ENCODE results near the gene NCOR2.

Gene NCOR2

GRCh38 chr12:124544311-124544970, 23.0 kb downstream of the NCOR2 start:
- DNase-seq (ENCODE audit: low read depth in 2 of 3, low spot score in 1 of 3), result no peak

GRCh38 chr12:124543590-124544310, 23.7 kb downstream of the NCOR2 start:
- DNase-seq (ENCODE audit: low read depth in 2 of 3, low spot score in 1 of 3), result no peak

DNA sequence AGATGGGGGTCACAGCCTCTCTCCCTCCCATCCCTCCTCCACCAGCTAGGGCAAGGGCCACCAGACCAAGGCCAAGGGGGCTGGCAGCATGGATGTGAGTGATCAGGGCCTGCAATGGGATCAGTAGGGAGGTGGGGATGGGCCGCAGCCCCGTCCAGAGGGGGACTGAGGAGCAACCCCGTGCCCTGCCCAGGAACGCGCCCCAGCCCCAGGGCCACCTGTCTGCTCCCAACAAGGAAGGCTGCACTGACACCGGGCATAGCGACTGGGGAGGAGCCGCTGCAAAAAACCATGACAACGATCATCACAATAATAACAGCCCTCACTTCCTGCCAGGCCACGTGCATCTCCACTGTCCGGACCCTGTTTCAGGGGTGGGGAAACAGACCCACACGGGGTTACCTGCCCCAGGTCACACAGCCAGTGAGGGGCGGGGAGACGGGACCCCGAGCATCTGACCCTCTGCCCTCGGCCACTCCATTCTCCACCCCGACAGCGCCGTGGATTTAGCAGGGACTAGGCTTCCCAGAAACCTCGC, 24.3 kb downstream of the NCOR2 start:
- DNase-seq (ENCODE audit: low read depth in 2 of 3, low spot score in 1 of 3), result no peak

- no peak for DNase-seq (ENCODE audit: low read depth in 2 of 3, low spot score in 1 of 3)
These were observed 25.1 kb downstream of the NCOR2 start for GRCh38 chr12:124542021-124542949.

DNA sequence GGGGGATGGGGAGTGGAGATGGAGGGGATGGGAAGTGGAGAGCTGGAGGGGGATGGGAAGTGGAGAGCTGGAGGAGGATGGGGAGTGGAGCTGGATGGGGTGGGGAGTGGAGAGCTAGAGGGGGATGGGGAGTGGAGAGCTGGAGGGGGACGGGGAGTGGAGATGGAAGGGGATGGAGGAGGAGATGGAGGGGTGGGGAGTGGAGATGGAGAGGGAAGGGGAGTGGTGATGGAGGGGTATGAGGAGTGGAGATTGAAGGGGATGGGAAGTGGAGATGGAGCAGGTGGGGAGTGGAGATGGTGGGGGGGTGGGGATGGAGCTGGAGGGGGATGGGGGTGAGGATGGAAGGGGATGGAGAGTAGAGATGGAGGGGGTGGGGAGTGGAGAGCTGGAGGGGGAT, 26.1 kb downstream of the NCOR2 start:
- no peak for DNase-seq (ENCODE audit: low read depth in 2 of 3, low spot score in 1 of 3)

GRCh38 chr12:124539084-124540041, 28.0 kb downstream of the NCOR2 start:
- DNase-seq (ENCODE audit: low read depth in 2 of 3, low spot score in 1 of 3), result no peak

DNA sequence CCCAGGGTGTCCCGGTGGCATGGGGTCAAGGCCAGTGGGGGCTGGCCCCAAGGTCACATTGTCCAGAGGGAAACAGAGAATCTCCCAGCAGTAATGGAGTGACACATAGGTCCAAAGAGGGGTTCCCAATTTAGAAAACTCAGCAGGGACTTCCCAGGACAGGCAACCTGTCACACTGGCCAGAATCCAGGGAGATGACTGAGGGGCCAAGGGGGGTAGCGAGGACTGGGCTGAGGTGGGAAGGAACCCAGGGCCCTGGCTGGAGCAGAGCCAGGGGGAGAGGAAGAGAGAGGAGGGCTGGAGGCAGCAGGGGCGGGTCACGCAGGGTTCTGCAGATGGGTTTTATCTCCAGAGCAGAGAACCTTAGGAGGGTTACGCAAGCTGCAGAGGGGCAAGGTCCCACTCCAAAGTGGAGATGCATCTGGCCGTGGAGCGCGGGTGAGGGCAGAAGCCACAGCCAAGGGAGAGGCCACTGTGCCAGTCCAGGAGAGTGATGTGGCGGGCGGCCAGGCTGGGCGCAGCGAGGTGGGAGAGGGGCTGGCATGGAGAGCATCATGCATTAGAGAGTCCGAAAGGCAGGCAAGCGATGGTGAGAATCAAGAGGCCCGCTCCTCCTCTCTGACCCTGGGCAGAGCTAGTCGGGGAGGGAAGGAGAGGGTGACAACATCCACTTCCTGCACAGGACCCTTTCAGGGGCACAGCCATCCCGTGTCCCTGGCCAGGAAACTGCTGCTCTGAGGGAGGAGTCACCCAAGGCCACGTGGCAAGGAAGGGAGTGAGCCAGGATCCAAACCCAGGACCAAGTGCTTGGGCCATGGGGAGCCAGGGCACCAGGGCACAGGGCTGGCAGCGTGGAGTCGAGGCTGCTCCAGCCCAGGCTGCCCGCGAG, 29.0 kb downstream of the NCOR2 start:
- no peak for DNase-seq (ENCODE audit: low read depth in 2 of 3, low spot score in 1 of 3)

DNA sequence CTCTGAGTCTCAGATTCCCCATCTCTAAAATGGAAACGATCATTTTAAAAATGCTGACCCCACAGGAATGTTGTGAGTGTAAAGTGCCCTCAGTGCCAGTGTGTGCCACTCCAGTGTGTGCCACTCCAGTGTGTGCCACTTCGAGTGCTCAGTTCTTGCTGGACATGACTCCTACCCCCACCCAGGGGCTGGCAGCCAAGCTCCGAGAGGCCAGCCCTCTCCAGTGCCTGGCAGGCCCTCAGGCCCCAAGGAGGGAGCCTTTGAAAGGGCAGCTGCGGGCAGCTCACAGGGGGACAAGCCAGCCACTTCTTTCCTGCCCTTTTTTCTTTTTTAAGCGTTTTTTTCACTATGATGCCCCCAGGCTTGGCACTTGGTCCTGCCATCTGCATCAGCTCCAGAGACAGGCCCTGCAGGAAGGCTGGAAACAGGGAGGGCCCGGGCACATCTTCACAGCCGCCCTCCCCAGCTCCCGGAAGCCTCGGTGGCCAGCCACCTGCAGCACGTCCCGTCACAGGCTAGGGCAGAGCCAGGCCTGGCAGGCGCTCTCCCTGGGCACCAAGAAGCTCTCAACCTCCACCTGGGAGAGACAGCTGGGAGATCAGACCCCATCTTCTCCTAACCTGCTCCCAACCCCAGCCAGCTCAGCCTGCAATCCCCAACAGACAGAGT, 29.8 kb downstream of the NCOR2 start:
- no peak for DNase-seq (ENCODE audit: low read depth in 2 of 3, low spot score in 1 of 3)

DNA sequence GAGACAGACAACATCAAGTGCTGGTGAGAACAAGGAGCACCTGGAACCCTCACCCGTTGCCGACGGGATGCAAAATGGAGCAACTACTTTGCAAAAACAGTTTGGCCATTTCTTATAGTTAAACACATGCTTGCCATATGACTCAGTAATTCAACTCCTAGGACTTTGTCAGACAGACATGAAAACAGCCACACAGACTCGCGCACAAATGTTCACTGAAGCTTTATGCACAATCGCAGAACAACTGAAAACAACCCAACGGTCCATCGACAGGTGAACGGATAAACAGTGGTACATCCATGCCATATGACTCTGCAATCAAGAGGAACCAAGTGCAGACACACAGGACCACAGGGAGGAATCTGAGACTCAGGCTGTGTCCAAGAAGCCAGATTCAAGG, 30.8 kb downstream of the NCOR2 start:
- no peak for DNase-seq (ENCODE audit: low read depth in 2 of 3, low spot score in 1 of 3)

- DNase-seq (ENCODE audit: low read depth in 2 of 3, low spot score in 1 of 3), result no peak
These were observed 32.4 kb downstream of the NCOR2 start for GRCh38 chr12:124534776-124535740.

DNA sequence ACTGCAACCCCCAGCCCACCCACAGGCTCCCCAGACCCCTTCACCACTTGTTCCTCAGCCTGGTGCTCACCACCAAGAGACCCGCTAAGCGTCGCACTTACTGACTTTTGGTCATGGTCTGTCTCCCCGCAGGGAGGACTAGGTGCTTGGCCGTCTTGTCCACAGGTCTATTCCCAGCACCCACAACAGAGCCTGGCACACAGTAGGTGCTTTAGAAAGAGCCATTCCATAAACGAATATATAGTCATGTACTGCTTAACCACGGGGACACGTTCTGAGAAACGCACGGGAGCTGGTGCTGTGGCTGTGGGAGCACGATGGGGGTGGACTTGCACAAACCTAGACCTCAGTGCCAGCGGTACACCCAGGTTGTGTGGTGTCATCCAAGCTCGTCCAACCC, 34.0 kb downstream of the NCOR2 start:
- DNase-seq (ENCODE audit: low read depth in 2 of 3, low spot score in 1 of 3), result no peak

GRCh38 chr12:124532967-124533366, 34.4 kb downstream of the NCOR2 start:
- no peak for DNase-seq (ENCODE audit: low read depth in 2 of 3, low spot score in 1 of 3)

GRCh38 chr12:124532331-124532750, 35.1 kb downstream of the NCOR2 start:
- no peak for DNase-seq (ENCODE audit: low read depth in 2 of 3, low spot score in 1 of 3)

DNA sequence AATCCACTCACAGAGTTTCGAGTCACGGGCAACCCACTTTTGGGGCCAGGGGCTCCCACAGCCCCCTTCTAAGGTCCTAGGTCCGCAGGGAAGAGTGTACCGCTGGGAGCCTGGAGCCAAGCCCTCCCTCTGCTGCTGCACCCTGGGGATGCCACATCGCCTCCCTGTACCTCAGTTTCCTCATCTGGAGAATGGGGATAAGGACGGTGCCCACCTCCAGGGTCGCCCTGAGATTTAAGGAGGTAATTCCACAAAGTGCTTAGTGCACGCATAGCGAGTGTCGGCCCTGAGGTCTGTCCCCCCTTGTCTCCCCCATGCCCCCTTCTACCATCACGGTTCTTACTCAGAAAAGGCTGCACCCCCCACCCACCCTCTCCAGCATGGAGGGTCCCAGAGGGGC, 35.5 kb downstream of the NCOR2 start:
- no peak for DNase-seq (ENCODE audit: low read depth in 2 of 3, low spot score in 1 of 3)

- no peak for DNase-seq (ENCODE audit: low read depth in 2 of 3, low spot score in 1 of 3)
These were observed 36.1 kb downstream of the NCOR2 start for GRCh38 chr12:124531281-124531745.

DNA sequence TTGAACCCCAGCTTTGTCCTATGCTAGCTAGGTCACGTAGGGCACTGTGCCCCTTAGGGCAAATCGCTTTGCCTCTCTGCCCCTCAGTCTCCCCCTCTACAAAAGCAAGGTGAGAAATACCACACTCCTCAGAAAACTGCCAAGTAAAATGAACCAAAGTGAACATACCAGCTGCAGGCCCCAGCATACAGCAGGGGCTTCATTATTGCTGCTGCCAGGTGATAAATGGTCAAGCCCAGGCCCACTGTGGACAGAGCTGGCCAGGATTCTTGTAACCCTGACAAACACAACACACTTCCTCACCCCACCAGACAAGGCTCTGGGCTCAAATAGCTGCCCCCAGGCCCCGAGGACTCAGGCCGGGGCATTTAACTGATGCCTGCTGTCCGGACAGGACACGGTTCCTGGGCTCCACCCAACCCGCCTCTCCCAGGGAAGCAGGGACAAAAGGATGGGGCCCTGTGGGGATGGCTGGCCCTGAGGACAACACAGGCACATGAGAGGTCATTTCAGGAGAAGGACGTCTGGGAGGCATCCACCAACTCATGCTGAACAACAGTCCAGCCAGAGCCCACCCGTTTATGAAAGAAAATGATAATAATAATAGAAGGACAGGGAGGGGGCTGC, 36.7 kb downstream of the NCOR2 start:
- no peak for DNase-seq (ENCODE audit: low read depth in 2 of 3, low spot score in 1 of 3)
